Peyer's patch (tissue), 4 donors: ENCODE results near the gene MAG.

ENCODE experiments used
- POLR2A ChIP-seq, 2 donors: fragments of 450-650 bp; IDR thresholded peaks; one replicate each; pipeline ENCODE4 v1.5.1; 2017; ENCODE audit warnings: antibody characterized with exemption in 2 of 2, mild to moderate bottlenecking in 2 of 2, moderate library complexity in 2 of 2
- TF ChIP-seq, protein P1 (sequence below), 6 experiments: fragments of 450-650 bp in 4 of 6; fragments of 200-600 bp in 2 of 6; sonication (generic) in 1 of 6; IDR thresholded peaks; one replicate each; pipeline ENCODE4 v1.5.1; 2017 to 2019; ENCODE audit warnings: antibody characterized with exemption in 6 of 6, mild to moderate bottlenecking in 3 of 6, moderate library complexity in 1 of 6

DNA sequence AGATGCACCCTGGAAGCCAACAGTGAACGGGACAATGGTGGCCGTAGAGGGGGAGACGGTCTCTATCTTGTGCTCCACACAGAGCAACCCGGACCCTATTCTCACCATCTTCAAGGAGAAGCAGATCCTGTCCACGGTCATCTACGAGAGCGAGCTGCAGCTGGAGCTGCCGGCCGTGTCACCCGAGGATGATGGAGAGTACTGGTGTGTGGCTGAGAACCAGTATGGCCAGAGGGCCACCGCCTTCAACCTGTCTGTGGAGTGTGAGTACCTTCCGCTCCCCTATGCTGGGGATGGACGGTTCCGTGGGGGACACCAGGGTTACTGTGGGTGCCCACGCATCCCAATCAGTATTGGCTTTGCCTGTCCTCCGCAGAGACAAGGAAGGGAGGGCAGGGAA lies 10.5 kb downstream of the MAG start:
- TF ChIP-seq, protein P1, sequence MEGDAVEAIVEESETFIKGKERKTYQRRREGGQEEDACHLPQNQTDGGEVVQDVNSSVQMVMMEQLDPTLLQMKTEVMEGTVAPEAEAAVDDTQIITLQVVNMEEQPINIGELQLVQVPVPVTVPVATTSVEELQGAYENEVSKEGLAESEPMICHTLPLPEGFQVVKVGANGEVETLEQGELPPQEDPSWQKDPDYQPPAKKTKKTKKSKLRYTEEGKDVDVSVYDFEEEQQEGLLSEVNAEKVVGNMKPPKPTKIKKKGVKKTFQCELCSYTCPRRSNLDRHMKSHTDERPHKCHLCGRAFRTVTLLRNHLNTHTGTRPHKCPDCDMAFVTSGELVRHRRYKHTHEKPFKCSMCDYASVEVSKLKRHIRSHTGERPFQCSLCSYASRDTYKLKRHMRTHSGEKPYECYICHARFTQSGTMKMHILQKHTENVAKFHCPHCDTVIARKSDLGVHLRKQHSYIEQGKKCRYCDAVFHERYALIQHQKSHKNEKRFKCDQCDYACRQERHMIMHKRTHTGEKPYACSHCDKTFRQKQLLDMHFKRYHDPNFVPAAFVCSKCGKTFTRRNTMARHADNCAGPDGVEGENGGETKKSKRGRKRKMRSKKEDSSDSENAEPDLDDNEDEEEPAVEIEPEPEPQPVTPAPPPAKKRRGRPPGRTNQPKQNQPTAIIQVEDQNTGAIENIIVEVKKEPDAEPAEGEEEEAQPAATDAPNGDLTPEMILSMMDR (IDR thresholded peaks at IDR 0.05) = no peak
- TF ChIP-seq POLR2A (IDR thresholded peaks at IDR 0.05) = no peak
